HEK293 (cell line): ENCODE results near the gene DDX51.
A peak's percentile ranks its signal among the peaks of the same experiment; 100 is the strongest.

Source experiments
- BCL6B ChIP-seq: fragments of 450-650 bp; formaldehyde crosslinking; IDR thresholded peaks from 2 replicates; pipeline ENCODE4 v1.5.1; 2017; ENCODE audit warnings: missing biosample characterization, missing genetic modification characterization
- GLI4 ChIP-seq: fragments of 450-650 bp; formaldehyde crosslinking; IDR thresholded peaks from 2 replicates; pipeline ENCODE4 v1.5.1; 2016; ENCODE audit warnings: missing biosample characterization, missing genetic modification characterization
- OVOL3 ChIP-seq: fragments of 450-650 bp; formaldehyde crosslinking; IDR thresholded peaks from 2 replicates; pipeline ENCODE4 v1.5.1; 2016; ENCODE audit warnings: missing biosample characterization, missing genetic modification characterization
- PBX3 ChIP-seq: sonication (generic); formaldehyde crosslinking; IDR thresholded peaks from 2 replicates; pipeline ENCODE4 v1.8.1; 2022; ENCODE audit warnings: mild to moderate bottlenecking, moderate library complexity, missing genetic modification reagents
- PRDM1 ChIP-seq: fragments of 450-650 bp; formaldehyde crosslinking; IDR thresholded peaks from 2 replicates; pipeline ENCODE4; 2016; ENCODE audit warnings: missing biosample characterization, missing genetic modification characterization
- PRDM4 ChIP-seq: fragments of 450-650 bp; formaldehyde crosslinking; IDR thresholded peaks from 2 replicates; pipeline ENCODE4 v1.5.1; 2017; ENCODE audit warnings: missing biosample characterization, missing genetic modification characterization
- SETDB1 ChIP-seq: IDR thresholded peaks from one replicate; pipeline ENCODE4 v1.6.1; 2017; ENCODE audit warnings: mild to moderate bottlenecking, low read length, moderate library complexity, mixed read lengths; ENCODE audit not compliant: insufficient read length
- ZBTB11 ChIP-seq: fragments of 450-650 bp; formaldehyde crosslinking; conservative IDR thresholded peaks from 2 replicates; pipeline ENCODE4 v1.5.1; 2016; ENCODE audit warnings: low read depth, missing biosample characterization, missing genetic modification characterization
- ZBTB20 ChIP-seq: fragments of 450-650 bp; formaldehyde crosslinking; IDR thresholded peaks from 2 replicates; pipeline ENCODE4 v1.5.1; 2016; ENCODE audit warnings: missing biosample characterization, missing genetic modification characterization
- ZEB2 ChIP-seq: fragments of 450-650 bp; formaldehyde crosslinking; IDR thresholded peaks from 2 replicates; pipeline ENCODE4 v1.5.1; 2016; ENCODE audit warnings: missing biosample characterization, missing genetic modification characterization
- ZNF112 ChIP-seq: fragments of 450-650 bp; formaldehyde crosslinking; IDR thresholded peaks from 2 replicates; pipeline ENCODE4 v1.5.0; 2017; ENCODE audit warnings: missing biosample characterization, missing genetic modification characterization
- ZNF121 ChIP-seq: fragments of 450-650 bp; formaldehyde crosslinking; IDR thresholded peaks from 2 replicates; pipeline ENCODE4 v1.5.1; 2016; ENCODE audit warnings: missing biosample characterization, missing genetic modification characterization
- ZNF132 ChIP-seq: fragments of 450-650 bp; formaldehyde crosslinking; IDR thresholded peaks from 2 replicates; pipeline ENCODE4 v1.5.1; 2017; ENCODE audit warnings: missing biosample characterization, missing genetic modification characterization, borderline replicate concordance
- ZNF133 ChIP-seq: fragments of 450-650 bp; formaldehyde crosslinking; IDR thresholded peaks from 2 replicates; pipeline ENCODE4 v1.5.1; 2016; ENCODE audit warnings: missing biosample characterization, missing genetic modification characterization
- ZNF157 ChIP-seq: fragments of 450-650 bp; formaldehyde crosslinking; IDR thresholded peaks from 2 replicates; pipeline ENCODE4 v1.5.1; 2016; ENCODE audit warnings: missing biosample characterization, missing genetic modification characterization
- ZNF175 ChIP-seq: fragments of 450-650 bp; formaldehyde crosslinking; IDR thresholded peaks from 2 replicates; pipeline ENCODE4 v1.5.1; 2016; ENCODE audit warnings: missing biosample characterization, missing genetic modification characterization
- ZNF214 ChIP-seq: fragments of 450-650 bp; formaldehyde crosslinking; IDR thresholded peaks from 2 replicates; pipeline ENCODE4 v1.5.1; 2017; ENCODE audit warnings: missing biosample characterization, mild to moderate bottlenecking, missing genetic modification characterization, borderline replicate concordance
- ZNF266 ChIP-seq: fragments of 450-650 bp; formaldehyde crosslinking; IDR thresholded peaks from 2 replicates; pipeline ENCODE4 v1.5.1; 2016; ENCODE audit warnings: missing biosample characterization, missing genetic modification characterization, low read depth
- ZNF311 ChIP-seq: fragments of 450-650 bp; formaldehyde crosslinking; IDR thresholded peaks from 2 replicates; pipeline ENCODE4 v1.5.1; 2017; ENCODE audit warnings: missing biosample characterization, missing genetic modification characterization, borderline replicate concordance
- ZNF366 ChIP-seq: fragments of 450-650 bp; formaldehyde crosslinking; conservative IDR thresholded peaks from 2 replicates; pipeline ENCODE4 v1.5.1; 2016; ENCODE audit warnings: missing biosample characterization, missing genetic modification characterization
- ZNF398 ChIP-seq: fragments of 450-650 bp; formaldehyde crosslinking; IDR thresholded peaks from 2 replicates; pipeline ENCODE4 v1.5.1; 2017; ENCODE audit warnings: missing biosample characterization, missing genetic modification characterization
- ZNF529 ChIP-seq: fragments of 450-650 bp; formaldehyde crosslinking; IDR thresholded peaks from 2 replicates; pipeline ENCODE4 v1.5.1; 2017; ENCODE audit warnings: missing genetic modification characterization, missing biosample characterization; ENCODE audit not compliant: insufficient replicate concordance
- ZNF561 ChIP-seq: fragments of 450-650 bp; IDR thresholded peaks from 2 replicates; pipeline ENCODE4 v1.5.1; 2018; ENCODE audit warnings: missing biosample characterization, missing genetic modification characterization, borderline replicate concordance
- ZNF658 ChIP-seq: fragments of 450-650 bp; formaldehyde crosslinking; IDR thresholded peaks from 2 replicates; pipeline ENCODE4; 2016; ENCODE audit warnings: missing biosample characterization, missing genetic modification characterization
- ZNF701 ChIP-seq: fragments of 450-650 bp; formaldehyde crosslinking; IDR thresholded peaks from 2 replicates; pipeline ENCODE4 v1.5.1; 2016; ENCODE audit warnings: missing biosample characterization, missing genetic modification characterization
- ZNF76 ChIP-seq: fragments of 450-650 bp; formaldehyde crosslinking; IDR thresholded peaks from 2 replicates; pipeline ENCODE4; 2016; ENCODE audit warnings: low read depth, missing biosample characterization, missing genetic modification characterization, borderline replicate concordance
- ZNF830 ChIP-seq: fragments of 450-650 bp; IDR thresholded peaks from 2 replicates; pipeline ENCODE4 v1.5.0; 2018; ENCODE audit warnings: missing biosample characterization, missing genetic modification characterization, low read depth, mild to moderate bottlenecking, moderate library complexity
- ZSCAN4 ChIP-seq: fragments of 450-650 bp; formaldehyde crosslinking; IDR thresholded peaks from 2 replicates; pipeline ENCODE4 v1.5.1; 2017; ENCODE audit warnings: missing biosample characterization, missing genetic modification characterization
- ZXDB ChIP-seq: fragments of 450-650 bp; formaldehyde crosslinking; IDR thresholded peaks from 2 replicates; pipeline ENCODE4 v1.5.1; 2016; ENCODE audit warnings: missing biosample characterization, missing genetic modification characterization

The DDX51 gene

GRCh38 chr12:132156573-132157325 lies 12.6 kb upstream of the DDX51 start (continued):
- no peak for TF ChIP-seq PRDM4
- no peak for TF ChIP-seq ZEB2 (tag by site-specific recombination)
- no peak for TF ChIP-seq ZNF133 (tag by site-specific recombination)
- TF ChIP-seq ZNF132 (tag by site-specific recombination), result no peak
- TF ChIP-seq ZNF311, result 0 out of 2 replicates have a peak, but pooled peaks have one; percentile 21
- no peak for TF ChIP-seq SETDB1
- peak; percentile 2 for TF ChIP-seq ZNF266
- no peak for TF ChIP-seq ZNF830 (tag by site-specific recombination)
- no peak; the same call in 1 of the 2 replicates for TF ChIP-seq ZNF112
- TF ChIP-seq ZNF398, result no peak
- no peak for TF ChIP-seq ZNF214 (tag by site-specific recombination)
- no peak for TF ChIP-seq PBX3 (CRISPR knock-in tag)
- TF ChIP-seq ZNF658, result no peak; the same call in 1 of the 2 replicates
- no peak for TF ChIP-seq BCL6B (tag by site-specific recombination)
- no peak for TF ChIP-seq ZBTB20
- no peak for TF ChIP-seq ZBTB11 (tag by site-specific recombination)
- TF ChIP-seq ZSCAN4 (tag by site-specific recombination), result peak; percentile 89
- TF ChIP-seq ZNF701, result no peak
- no peak; the same call in 1 of the 2 replicates for TF ChIP-seq GLI4 (tag by site-specific recombination)
- TF ChIP-seq ZNF366 (tag by site-specific recombination), result no peak
- TF ChIP-seq ZNF121 (tag by site-specific recombination), result no peak
- TF ChIP-seq PRDM1 (tag by site-specific recombination), result no peak
- 0 out of 2 replicates have a peak, but pooled peaks have one; percentile 3 for TF ChIP-seq ZNF76 (tag by site-specific recombination)
- no peak for TF ChIP-seq ZNF529 (tag by site-specific recombination)
- no peak for TF ChIP-seq ZNF157 (tag by site-specific recombination)
- 0 out of 2 replicates have a peak, but pooled peaks have one; percentile 24 for TF ChIP-seq OVOL3 (tag by site-specific recombination)
- TF ChIP-seq ZXDB (tag by site-specific recombination), result no peak
- no peak for TF ChIP-seq ZNF561 (tag by site-specific recombination)
- no peak for TF ChIP-seq ZNF175 (tag by site-specific recombination)
